ENCODE data around the gene CCL19. TPM values are rescaled to one million over a fixed set of nuclear protein-coding genes. Genes with fewer than 3 reads are reported as not detected.
"Not testable (repeated sequence)": the region's sequence is repeated elsewhere in the genome, so short reads cannot be mapped to it uniquely, and the experiment has no call there.

Gene CCL19
- polyA plus RNA-seq = 3.9 TPM
- long read RNA-seq, donor 1, partial matches to known transcripts = 0 of 1 reads
- long read RNA-seq, donor 1, other reads (novel, unspliced or antisense) = 0 of 1 reads
- long read RNA-seq, donor 2, partial matches to known transcripts = 0 of 4 reads
- long read RNA-seq, donor 2, other reads (novel, unspliced or antisense) = 0 of 4 reads
- long read RNA-seq, donor 3 = 0 reads
- long read RNA-seq, donor 4 = 0 reads
- long read RNA-seq, donor 5, transcript CCL19-201 (4 exons, 687 nt) = major isoform, 18 of 18 reads
- long read RNA-seq, donor 5, partial matches to known transcripts = 0 of 18 reads
- long read RNA-seq, donor 5, other reads (novel, unspliced or antisense) = 0 of 18 reads
- long read RNA-seq, donor 6, transcript CCL19-201 (4 exons, 687 nt) = major isoform, 18 of 18 reads
- long read RNA-seq, donor 6, partial matches to known transcripts = 0 of 18 reads
- long read RNA-seq, donor 6, other reads (novel, unspliced or antisense) = 0 of 18 reads
- long read RNA-seq, donor 7, transcript CCL19-201 (4 exons, 687 nt) = major isoform, 11 of 11 reads
- long read RNA-seq, donor 7, partial matches to known transcripts = 0 of 11 reads
- long read RNA-seq, donor 7, other reads (novel, unspliced or antisense) = 0 of 11 reads
- long read RNA-seq, donor 8, partial matches to known transcripts = 0 of 4 reads
- long read RNA-seq, donor 8, other reads (novel, unspliced or antisense) = 0 of 4 reads
- long read RNA-seq, donor 9, partial matches to known transcripts = 0 of 4 reads
- long read RNA-seq, donor 9, other reads (novel, unspliced or antisense) = 0 of 4 reads
- long read RNA-seq, donor 10, partial matches to known transcripts = 0 of 1 reads
- long read RNA-seq, donor 10, other reads (novel, unspliced or antisense) = 0 of 1 reads
- long read RNA-seq, donor 11, transcript CCL19-201 (4 exons, 687 nt) = major isoform, 14 of 15 reads
- long read RNA-seq, donor 11, partial matches to known transcripts = 0 of 15 reads
- long read RNA-seq, donor 11, other reads (novel, unspliced or antisense) = 0 of 15 reads

GRCh38 chr9:34690983-34691935, at the start of gene CCL19:
Gene CCL19, minus strand, starts transcription at chr9:34691276. Its CDS starts 137 bp downstream, at chr9:34691139.
- WGBS (ENCODE audit: insufficient coverage, low lambda C conversion rate) = 100% methylated on average over 1 of the region's 6 CpGs
- no peaks in the 10 kb centered on the region for H3K4me1 ChIP-seq (ENCODE audit: control insufficient read depth, insufficient read depth, low read length)
- H3K36me3 ChIP-seq (ENCODE audit: control insufficient read depth, insufficient read depth, low read length) = no peaks in the 10 kb centered on the region
- DNase-seq = no peak
- no peaks in the 10 kb centered on the region for H3K27me3 ChIP-seq (ENCODE audit: control insufficient read depth, insufficient read depth, low read length)
- no peak within 1 kb of the TSS for H3K4me3 ChIP-seq (ENCODE audit: low read length)
- no peaks in the 10 kb centered on the region for H3K9me3 ChIP-seq (ENCODE audit: control insufficient read depth, low read depth, low read length)
- no peak within 1 kb of the TSS for H3K27ac ChIP-seq (ENCODE audit: low read length)

- not testable (repeated sequence) for H3K27me3 ChIP-seq (ENCODE audit: control insufficient read depth, insufficient read depth, low read length); H3K4me1 ChIP-seq (ENCODE audit: control insufficient read depth, insufficient read depth, low read length); H3K4me3 ChIP-seq (ENCODE audit: low read length); H3K9me3 ChIP-seq (ENCODE audit: control insufficient read depth, low read depth, low read length); H3K27ac ChIP-seq (ENCODE audit: low read length); H3K36me3 ChIP-seq (ENCODE audit: control insufficient read depth, insufficient read depth, low read length); DNase-seq
- no CpG with 5 or more reads among the region's 27 CpGs for WGBS (ENCODE audit: insufficient coverage, low lambda C conversion rate)
Measured at GRCh38 chr9:34740176-34740575, 49.1 kb upstream of the CCL19 start.

GRCh38 chr9:34737677-34738260, 46.7 kb upstream of the CCL19 start:
- Histone ChIP-seq H3K4me1 (ENCODE audit: control insufficient read depth, insufficient read depth, low read length) (no peaks in the 10 kb centered on the region), H3K4me3 (ENCODE audit: low read length) (no peak overlapping the region), H3K9me3 (ENCODE audit: control insufficient read depth, low read depth, low read length) (no peaks in the 10 kb centered on the region), H3K27ac (ENCODE audit: low read length) (no peak overlapping the region), H3K27me3 (ENCODE audit: control insufficient read depth, insufficient read depth, low read length) (no peaks in the 10 kb centered on the region), H3K36me3 (ENCODE audit: control insufficient read depth, insufficient read depth, low read length) (no peaks in the 10 kb centered on the region)
- whole genome bisulfite sequencing (ENCODE audit: insufficient coverage, low lambda C conversion rate) = 30% methylated on average over 2 of the region's 6 CpGs
- DNase-seq = no peak

GRCh38 chr9:34734720-34735119, 43.6 kb upstream of the CCL19 start:
- Histone ChIP-seq H3K4me3 (ENCODE audit: low read length) (no peak overlapping the region), H3K27me3 (ENCODE audit: control insufficient read depth, insufficient read depth, low read length) (no peaks in the 10 kb centered on the region), H3K9me3 (ENCODE audit: control insufficient read depth, low read depth, low read length) (no peaks in the 10 kb centered on the region), H3K4me1 (ENCODE audit: control insufficient read depth, insufficient read depth, low read length) (no peaks in the 10 kb centered on the region), H3K36me3 (ENCODE audit: control insufficient read depth, insufficient read depth, low read length) (no peaks in the 10 kb centered on the region), H3K27ac (ENCODE audit: low read length) (no peak overlapping the region)
- DNase-seq = no peak

- DNase-seq = no peak
- H3K4me3 ChIP-seq (ENCODE audit: low read length) = no peak overlapping the region
- H3K4me1 ChIP-seq (ENCODE audit: control insufficient read depth, insufficient read depth, low read length) = no peaks in the 10 kb centered on the region
- 100% methylated on average over 1 of the region's 2 CpGs for WGBS (ENCODE audit: insufficient coverage, low lambda C conversion rate)
- H3K36me3 ChIP-seq (ENCODE audit: control insufficient read depth, insufficient read depth, low read length) = no peaks in the 10 kb centered on the region
- no peaks in the 10 kb centered on the region for H3K9me3 ChIP-seq (ENCODE audit: control insufficient read depth, low read depth, low read length)
- H3K27me3 ChIP-seq (ENCODE audit: control insufficient read depth, insufficient read depth, low read length) = no peaks in the 10 kb centered on the region
- H3K27ac ChIP-seq (ENCODE audit: low read length) = no peak overlapping the region
Measured at GRCh38 chr9:34732886-34733285, 41.8 kb upstream of the CCL19 start.

GRCh38 chr9:34732478-34732877, 41.4 kb upstream of the CCL19 start:
- H3K27me3 ChIP-seq (ENCODE audit: control insufficient read depth, insufficient read depth, low read length) = no peaks in the 10 kb centered on the region
- WGBS (ENCODE audit: insufficient coverage, low lambda C conversion rate) = no CpG with 5 or more reads among the region's 1 CpG
- no peaks in the 10 kb centered on the region for H3K4me1 ChIP-seq (ENCODE audit: control insufficient read depth, insufficient read depth, low read length)
- no peaks in the 10 kb centered on the region for H3K36me3 ChIP-seq (ENCODE audit: control insufficient read depth, insufficient read depth, low read length)
- H3K9me3 ChIP-seq (ENCODE audit: control insufficient read depth, low read depth, low read length) = no peaks in the 10 kb centered on the region
- DNase-seq = no peak
- H3K4me3 ChIP-seq (ENCODE audit: low read length) = no peak overlapping the region
- no peak overlapping the region for H3K27ac ChIP-seq (ENCODE audit: low read length)

GRCh38 chr9:34723141-34723540, 32.1 kb upstream of the CCL19 start:
- Histone ChIP-seq H3K9me3 (ENCODE audit: control insufficient read depth, low read depth, low read length) (no peaks in the 10 kb centered on the region), H3K27me3 (ENCODE audit: control insufficient read depth, insufficient read depth, low read length) (no peaks in the 10 kb centered on the region), H3K36me3 (ENCODE audit: control insufficient read depth, insufficient read depth, low read length) (no peaks in the 10 kb centered on the region), H3K4me1 (ENCODE audit: control insufficient read depth, insufficient read depth, low read length) (no peaks in the 10 kb centered on the region), H3K4me3 (ENCODE audit: low read length) (no peak overlapping the region), H3K27ac (ENCODE audit: low read length) (no peak overlapping the region)
- no peak for DNase-seq
- no CpG with 5 or more reads among the region's 11 CpGs for WGBS (ENCODE audit: insufficient coverage, low lambda C conversion rate)

GRCh38 chr9:34719769-34720025, 28.6 kb upstream of the CCL19 start:
- H3K4me3 ChIP-seq (ENCODE audit: low read length); H3K4me1 ChIP-seq (ENCODE audit: control insufficient read depth, insufficient read depth, low read length); H3K36me3 ChIP-seq (ENCODE audit: control insufficient read depth, insufficient read depth, low read length); H3K27ac ChIP-seq (ENCODE audit: low read length); DNase-seq; H3K27me3 ChIP-seq (ENCODE audit: control insufficient read depth, insufficient read depth, low read length); H3K9me3 ChIP-seq (ENCODE audit: control insufficient read depth, low read depth, low read length): not testable (repeated sequence)

GRCh38 chr9:34719021-34719768, 28.1 kb upstream of the CCL19 start:
- WGBS (ENCODE audit: insufficient coverage, low lambda C conversion rate) = 60% methylated on average over 2 of the region's 8 CpGs
- Histone ChIP-seq H3K4me1 (ENCODE audit: control insufficient read depth, insufficient read depth, low read length) (no peaks in the 10 kb centered on the region), H3K36me3 (ENCODE audit: control insufficient read depth, insufficient read depth, low read length) (no peaks in the 10 kb centered on the region), H3K27me3 (ENCODE audit: control insufficient read depth, insufficient read depth, low read length) (peaks cover 4% of the 10 kb centered on the region), H3K27ac (ENCODE audit: low read length) (no peak overlapping the region), H3K4me3 (ENCODE audit: low read length) (no peak overlapping the region), H3K9me3 (ENCODE audit: control insufficient read depth, low read depth, low read length) (no peaks in the 10 kb centered on the region)
- no peak for DNase-seq
